Liver (tissue), 9 donors: ENCODE results near the gene IFT80. TPM values are rescaled to one million over a fixed set of nuclear protein-coding genes. Genes with fewer than 3 reads are reported as not detected.

Source experiments
- DNase-seq: peaks from one replicate; pipeline ENCODE4 v3.0.0-alpha.2; 2017; ENCODE audit warnings: low spot score
- H3K27ac ChIP-seq, 2 donors: one replicate each; pipeline ENCODE4 v1.7.0; 2013; ENCODE audit warnings: inconsistent platforms in 2 of 2, low read length in 2 of 2, control low read depth in 1 of 2, low read depth in 1 of 2, mild to moderate bottlenecking in 1 of 2
- H3K27me3 ChIP-seq, 4 donors: one replicate each; pipeline versions ENCODE4 v1.6.1 to v1.7.0; 2013; ENCODE audit warnings: low read length in 3 of 4, inconsistent platforms in 1 of 4, mild to moderate bottlenecking in 1 of 4, moderate library complexity in 1 of 4; ENCODE audit not compliant: control insufficient read depth in 4 of 4, insufficient read depth in 4 of 4
- H3K36me3 ChIP-seq, 4 donors: one replicate each; pipeline versions ENCODE4 v1.6.1 to v1.7.0; 2013; ENCODE audit warnings: low read length in 3 of 4, mild to moderate bottlenecking in 3 of 4, low read depth in 1 of 4, moderate library complexity in 1 of 4; ENCODE audit not compliant: control insufficient read depth in 4 of 4, insufficient read depth in 3 of 4
- H3K4me1 ChIP-seq, 4 donors: one replicate each; pipeline versions ENCODE4 v1.6.1 to v1.7.0; 2013; ENCODE audit warnings: low read length in 3 of 4, mild to moderate bottlenecking in 3 of 4, moderate library complexity in 1 of 4; ENCODE audit not compliant: control insufficient read depth in 4 of 4, insufficient read depth in 4 of 4
- H3K4me3 ChIP-seq, 3 donors: one replicate each; pipeline versions ENCODE4 v1.6.1 to v1.7.0; 2013; ENCODE audit warnings: low read length in 3 of 3, control low read depth in 1 of 3, low read depth in 1 of 3, mild to moderate bottlenecking in 1 of 3
- H3K9ac ChIP-seq, 2 donors: one replicate each; pipeline ENCODE4 v1.7.0; 2013; ENCODE audit warnings: low read length in 2 of 2, mild to moderate bottlenecking in 2 of 2, moderate library complexity in 2 of 2, control low read depth in 1 of 2, low read depth in 1 of 2
- H3K9me3 ChIP-seq, 4 donors: one replicate each; pipeline versions ENCODE4 v1.6.1 to v1.7.0; 2013; ENCODE audit warnings: low read length in 3 of 4; ENCODE audit not compliant: control insufficient read depth in 4 of 4
- EGR1 ChIP-seq, 2 donors: IDR thresholded peaks; 2 replicates each; pipeline ENCODE4 v1.6.1; 2016 to 2018; ENCODE audit warnings: antibody characterized with exemption in 2 of 2, low read depth in 2 of 2
- FOXA1 ChIP-seq: IDR thresholded peaks from 2 replicates; pipeline ENCODE4 v1.6.1; 2016; ENCODE audit warnings: antibody characterized with exemption
- FOXA2 ChIP-seq: IDR thresholded peaks from 2 replicates; pipeline ENCODE4 v1.6.1; 2016; ENCODE audit warnings: antibody characterized with exemption
- GABPA ChIP-seq, 2 donors: IDR thresholded peaks in 1 of 2; conservative IDR thresholded peaks in 1 of 2; 2 replicates each; pipeline ENCODE4 v1.6.1; 2016; ENCODE audit warnings: antibody characterized with exemption in 2 of 2, mild to moderate bottlenecking in 1 of 2, moderate library complexity in 1 of 2
- HNF4A ChIP-seq, 2 donors: conservative IDR thresholded peaks; 2 replicates each; pipeline ENCODE4 v1.6.1; 2016; ENCODE audit warnings: antibody characterized with exemption in 2 of 2, mild to moderate bottlenecking in 2 of 2
- HNF4G ChIP-seq: IDR thresholded peaks from 2 replicates; pipeline ENCODE4 v1.6.1; 2016; ENCODE audit warnings: antibody characterized with exemption
- JUND ChIP-seq, 2 donors: IDR thresholded peaks; 2 replicates each; pipeline ENCODE4 v1.6.1; 2016; ENCODE audit warnings: antibody characterized with exemption in 2 of 2
- NR2F2 ChIP-seq: IDR thresholded peaks from 2 replicates; pipeline ENCODE4 v1.6.1; 2016; ENCODE audit warnings: antibody characterized with exemption
- RAD21 ChIP-seq, 2 donors: IDR thresholded peaks; 2 replicates each; pipeline ENCODE4 v1.6.1; 2016; ENCODE audit warnings: antibody characterized with exemption in 2 of 2, mild to moderate bottlenecking in 2 of 2
- RXRA ChIP-seq, 2 donors: IDR thresholded peaks; 2 replicates each; pipeline ENCODE4 v1.6.1; 2017 to 2018; ENCODE audit warnings: antibody characterized with exemption in 2 of 2, mild to moderate bottlenecking in 1 of 2
- SP1 ChIP-seq: IDR thresholded peaks from 2 replicates; pipeline ENCODE4 v1.6.1; 2018; ENCODE audit warnings: antibody characterized with exemption, mild to moderate bottlenecking
- TAF1 ChIP-seq: conservative IDR thresholded peaks from 2 replicates; pipeline ENCODE4 v1.6.1; 2016; ENCODE audit warnings: antibody characterized with exemption, mild to moderate bottlenecking
- YY1 ChIP-seq: IDR thresholded peaks from 2 replicates; pipeline ENCODE4 v1.6.1; 2016; ENCODE audit warnings: antibody characterized with exemption, mild to moderate bottlenecking
- WGBS: extraction: QIAGEN DNeasy Blood & Tissue Kit; methylation state at CpG from one replicate; pipeline ENCODE4 v1.1.7; 2013; 5-methylcytosine and 5-hydroxymethylcytosine counted together
- polyA plus RNA-seq, 2 donors: library from polyadenylated mRNA; stranded (reverse) in 1 of 2; unstranded in 1 of 2; fragments of 200-250 nt in 1 of 2; fragments of >200 nt in 1 of 2; fragmentation: Nextera tagmentation in 1 of 2; extraction: Ambion mirVana in 1 of 2; gene quantifications; one replicate each; pipeline versions ENCODE4 v1.2.1 to v1.2.3, GENCODE V29; 2013 to 2015
- total RNA-seq, 2 donors: library from RNA; depleted of rRNA; stranded (reverse); fragments of >200 nt; gene quantifications; one replicate each; pipeline ENCODE4 v1.2.3, GENCODE V29; 2014
- TF ChIP-seq, protein P1 (sequence below): IDR thresholded peaks from 2 replicates; pipeline ENCODE4 v1.6.1; 2016; ENCODE audit warnings: antibody characterized with exemption
- TF ChIP-seq, protein P2 (sequence below): fragments of 150-350 bp; IDR thresholded peaks from 2 replicates; pipeline ENCODE4 v1.5.1; 2017; ENCODE audit warnings: improper control_type of control experiment, low read depth, low read length; ENCODE audit not compliant: missing input control
- TF ChIP-seq, protein P3 (sequence below): IDR thresholded peaks from 2 replicates; pipeline ENCODE4 v1.6.1; 2016; ENCODE audit warnings: antibody characterized with exemption
- TF ChIP-seq, protein P4 (sequence below): IDR thresholded peaks from 2 replicates; pipeline ENCODE4 v1.6.1; 2016; ENCODE audit warnings: antibody characterized with exemption
- TF ChIP-seq, protein P5 (sequence below): IDR thresholded peaks from 2 replicates; pipeline ENCODE4 v1.6.1; 2016; ENCODE audit warnings: antibody characterized with exemption, mild to moderate bottlenecking
- donor health status: healthy.
- donor health status: healthy.
- donor health status: healthy.
- donor health status: healthy.
- donor health status: healthy.

IFT80 gene
- total and polyA plus RNA-seq, 4 donors = 3.5 to 15.7 (median 8.3) TPM

DNA sequence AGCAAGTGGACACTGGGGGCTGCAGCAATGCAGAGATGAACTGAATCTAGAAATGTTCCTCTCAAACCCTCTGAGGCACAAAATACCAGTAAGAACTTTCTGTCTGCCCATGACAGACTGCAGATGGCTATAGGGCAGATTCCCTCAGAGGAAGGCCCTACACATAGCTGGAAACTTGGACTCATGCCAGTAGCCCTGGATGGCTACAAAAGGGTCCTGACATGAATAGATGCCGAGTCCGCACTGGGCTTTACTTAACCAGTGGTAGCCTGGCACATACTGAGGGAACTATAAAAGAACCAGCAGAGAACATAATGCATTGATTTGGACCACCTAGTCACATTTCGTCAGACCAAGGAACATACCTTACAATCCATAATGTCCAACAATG, 107.1 kb downstream of the IFT80 start:
- Histone ChIP-seq H3K4me1 (peaks cover 11 to 24% (median 14%) of the 10 kb centered on the region in 4 donors), H3K27ac (peak overlapping the region; percentile 70 to 71), H3K4me3 (no peak overlapping the region), H3K9me3 (no peaks in the 10 kb centered on the region), H3K9ac (no peak overlapping the region), H3K36me3 (no peaks in the 10 kb centered on the region), H3K27me3 (no peaks in the 10 kb centered on the region)
- no peak for DNase-seq
- WGBS = 89% methylated on average over 3 of the region's 3 CpGs
- TF ChIP-seq, protein P1, sequence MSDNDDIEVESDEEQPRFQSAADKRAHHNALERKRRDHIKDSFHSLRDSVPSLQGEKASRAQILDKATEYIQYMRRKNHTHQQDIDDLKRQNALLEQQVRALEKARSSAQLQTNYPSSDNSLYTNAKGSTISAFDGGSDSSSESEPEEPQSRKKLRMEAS = no peak
- no peak for TF ChIP-seq JUND (IDR thresholded peaks at IDR 0.05)
- TF ChIP-seq FOXA1 = no peak
- no peak for TF ChIP-seq HNF4G
- TF ChIP-seq NR2F2 = no peak
- no peak for TF ChIP-seq SP1

DNA sequence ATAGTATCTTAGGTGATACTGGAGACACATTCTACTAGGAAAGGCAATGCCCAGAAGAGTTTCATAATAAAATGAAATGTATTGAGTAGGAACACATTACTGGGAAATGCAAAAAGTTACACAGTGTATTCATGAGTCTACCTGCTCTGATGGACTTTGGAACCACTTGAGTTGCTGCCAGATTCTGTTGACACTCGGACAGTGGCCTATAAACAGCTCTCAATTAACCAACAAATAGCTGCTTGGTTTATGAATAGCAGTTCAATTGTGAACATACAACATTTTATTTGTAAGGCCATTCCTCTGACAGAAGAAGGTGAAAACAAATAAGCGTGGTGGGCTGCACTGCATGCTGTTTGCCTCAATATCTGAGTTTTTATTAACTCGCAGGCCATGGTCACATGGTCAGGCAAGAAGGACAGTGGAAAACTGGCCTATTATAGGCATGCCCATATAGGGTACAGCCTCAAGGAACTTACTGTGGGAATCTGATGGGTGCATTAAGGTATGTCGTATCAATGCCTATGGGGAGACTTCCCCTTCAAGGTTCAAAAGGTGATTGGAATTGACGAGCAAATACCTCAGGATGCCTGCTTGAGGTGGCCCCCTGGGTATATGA, 107.6 kb downstream of the IFT80 start:
- no peaks in the 10 kb centered on the region for H3K9me3 ChIP-seq
- 65% methylated on average over 5 of the region's 5 CpGs for WGBS
- peak; percentile 40 for DNase-seq
- H3K27me3 ChIP-seq = no peaks in the 10 kb centered on the region
- H3K36me3 ChIP-seq = no peaks in the 10 kb centered on the region
- TF ChIP-seq FOXA1 = peak; percentile 71
- TF ChIP-seq NR2F2 = no peak
- peak; percentile 73 to 92 for TF ChIP-seq JUND (IDR thresholded peaks at IDR 0.05)
- TF ChIP-seq RXRA (IDR thresholded peaks at IDR 0.05) = peak; percentile 77 to 85
- TF ChIP-seq, protein P2, sequence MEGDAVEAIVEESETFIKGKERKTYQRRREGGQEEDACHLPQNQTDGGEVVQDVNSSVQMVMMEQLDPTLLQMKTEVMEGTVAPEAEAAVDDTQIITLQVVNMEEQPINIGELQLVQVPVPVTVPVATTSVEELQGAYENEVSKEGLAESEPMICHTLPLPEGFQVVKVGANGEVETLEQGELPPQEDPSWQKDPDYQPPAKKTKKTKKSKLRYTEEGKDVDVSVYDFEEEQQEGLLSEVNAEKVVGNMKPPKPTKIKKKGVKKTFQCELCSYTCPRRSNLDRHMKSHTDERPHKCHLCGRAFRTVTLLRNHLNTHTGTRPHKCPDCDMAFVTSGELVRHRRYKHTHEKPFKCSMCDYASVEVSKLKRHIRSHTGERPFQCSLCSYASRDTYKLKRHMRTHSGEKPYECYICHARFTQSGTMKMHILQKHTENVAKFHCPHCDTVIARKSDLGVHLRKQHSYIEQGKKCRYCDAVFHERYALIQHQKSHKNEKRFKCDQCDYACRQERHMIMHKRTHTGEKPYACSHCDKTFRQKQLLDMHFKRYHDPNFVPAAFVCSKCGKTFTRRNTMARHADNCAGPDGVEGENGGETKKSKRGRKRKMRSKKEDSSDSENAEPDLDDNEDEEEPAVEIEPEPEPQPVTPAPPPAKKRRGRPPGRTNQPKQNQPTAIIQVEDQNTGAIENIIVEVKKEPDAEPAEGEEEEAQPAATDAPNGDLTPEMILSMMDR = no peak
- peak in 1 of 2 donors; percentile 44 for TF ChIP-seq EGR1 (IDR thresholded peaks at IDR 0.05; ENCODE audit: low read depth in 2 of 2)
- no peak for TF ChIP-seq GABPA (IDR thresholded peaks at IDR 0.05 in 1 of 2, conservative IDR thresholded peaks at IDR 0.05 in 1 of 2)
- TF ChIP-seq, protein P3, sequence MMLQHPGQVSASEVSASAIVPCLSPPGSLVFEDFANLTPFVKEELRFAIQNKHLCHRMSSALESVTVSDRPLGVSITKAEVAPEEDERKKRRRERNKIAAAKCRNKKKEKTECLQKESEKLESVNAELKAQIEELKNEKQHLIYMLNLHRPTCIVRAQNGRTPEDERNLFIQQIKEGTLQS = peak; percentile 49
- TF ChIP-seq, protein P4, sequence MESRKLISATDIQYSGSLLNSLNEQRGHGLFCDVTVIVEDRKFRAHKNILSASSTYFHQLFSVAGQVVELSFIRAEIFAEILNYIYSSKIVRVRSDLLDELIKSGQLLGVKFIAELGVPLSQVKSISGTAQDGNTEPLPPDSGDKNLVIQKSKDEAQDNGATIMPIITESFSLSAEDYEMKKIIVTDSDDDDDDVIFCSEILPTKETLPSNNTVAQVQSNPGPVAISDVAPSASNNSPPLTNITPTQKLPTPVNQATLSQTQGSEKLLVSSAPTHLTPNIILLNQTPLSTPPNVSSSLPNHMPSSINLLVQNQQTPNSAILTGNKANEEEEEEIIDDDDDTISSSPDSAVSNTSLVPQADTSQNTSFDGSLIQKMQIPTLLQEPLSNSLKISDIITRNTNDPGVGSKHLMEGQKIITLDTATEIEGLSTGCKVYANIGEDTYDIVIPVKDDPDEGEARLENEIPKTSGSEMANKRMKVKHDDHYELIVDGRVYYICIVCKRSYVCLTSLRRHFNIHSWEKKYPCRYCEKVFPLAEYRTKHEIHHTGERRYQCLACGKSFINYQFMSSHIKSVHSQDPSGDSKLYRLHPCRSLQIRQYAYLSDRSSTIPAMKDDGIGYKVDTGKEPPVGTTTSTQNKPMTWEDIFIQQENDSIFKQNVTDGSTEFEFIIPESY = peak; percentile 74
- TF ChIP-seq TAF1 = no peak
- peak; percentile 45 to 50 for TF ChIP-seq RAD21 (IDR thresholded peaks at IDR 0.05)
- TF ChIP-seq, protein P1 = peak; percentile 74
- TF ChIP-seq FOXA2 = peak; percentile 84
- peak; percentile 99 for TF ChIP-seq SP1
- TF ChIP-seq HNF4G = peak; percentile 92
- peak; percentile 55 for TF ChIP-seq YY1
- TF ChIP-seq, protein P5, sequence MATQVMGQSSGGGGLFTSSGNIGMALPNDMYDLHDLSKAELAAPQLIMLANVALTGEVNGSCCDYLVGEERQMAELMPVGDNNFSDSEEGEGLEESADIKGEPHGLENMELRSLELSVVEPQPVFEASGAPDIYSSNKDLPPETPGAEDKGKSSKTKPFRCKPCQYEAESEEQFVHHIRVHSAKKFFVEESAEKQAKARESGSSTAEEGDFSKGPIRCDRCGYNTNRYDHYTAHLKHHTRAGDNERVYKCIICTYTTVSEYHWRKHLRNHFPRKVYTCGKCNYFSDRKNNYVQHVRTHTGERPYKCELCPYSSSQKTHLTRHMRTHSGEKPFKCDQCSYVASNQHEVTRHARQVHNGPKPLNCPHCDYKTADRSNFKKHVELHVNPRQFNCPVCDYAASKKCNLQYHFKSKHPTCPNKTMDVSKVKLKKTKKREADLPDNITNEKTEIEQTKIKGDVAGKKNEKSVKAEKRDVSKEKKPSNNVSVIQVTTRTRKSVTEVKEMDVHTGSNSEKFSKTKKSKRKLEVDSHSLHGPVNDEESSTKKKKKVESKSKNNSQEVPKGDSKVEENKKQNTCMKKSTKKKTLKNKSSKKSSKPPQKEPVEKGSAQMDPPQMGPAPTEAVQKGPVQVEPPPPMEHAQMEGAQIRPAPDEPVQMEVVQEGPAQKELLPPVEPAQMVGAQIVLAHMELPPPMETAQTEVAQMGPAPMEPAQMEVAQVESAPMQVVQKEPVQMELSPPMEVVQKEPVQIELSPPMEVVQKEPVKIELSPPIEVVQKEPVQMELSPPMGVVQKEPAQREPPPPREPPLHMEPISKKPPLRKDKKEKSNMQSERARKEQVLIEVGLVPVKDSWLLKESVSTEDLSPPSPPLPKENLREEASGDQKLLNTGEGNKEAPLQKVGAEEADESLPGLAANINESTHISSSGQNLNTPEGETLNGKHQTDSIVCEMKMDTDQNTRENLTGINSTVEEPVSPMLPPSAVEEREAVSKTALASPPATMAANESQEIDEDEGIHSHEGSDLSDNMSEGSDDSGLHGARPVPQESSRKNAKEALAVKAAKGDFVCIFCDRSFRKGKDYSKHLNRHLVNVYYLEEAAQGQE = peak; percentile 50
- TF ChIP-seq HNF4A (conservative IDR thresholded peaks at IDR 0.05) = peak; percentile 98
- peak overlapping the region; percentile 71 to 77 for H3K27ac ChIP-seq
- no peak overlapping the region for H3K4me3 ChIP-seq
- H3K4me1 ChIP-seq = peaks cover 11 to 21% (median 14%) of the 10 kb centered on the region in 4 donors
- no peak overlapping the region for H3K9ac ChIP-seq
